ENCODE measurements around the gene LRRFIP1. TPM values are rescaled to one million over a fixed set of nuclear protein-coding genes. Genes with fewer than 3 reads are reported as not detected.

LRRFIP1 gene
- total and polyA plus RNA-seq, 2 donors (not counting 1 experiment from before 2014, with no cell fraction given), result 42.0 to 139 TPM

GRCh38 chr2:237631007-237631785 lies 3.8 kb downstream of the LRRFIP1 start:
- CTCF ChIA-PET, result no interaction called here
- Histone ChIP-seq H3K27ac (ENCODE audit: low read length in 2 of 2) (no peak overlapping the region), H3K9ac (ENCODE audit: low read length) (no peak overlapping the region), H3K4me2 (replicated peaks; ENCODE audit: low read depth, low read length, poor library complexity, severe bottlenecking) (no peak overlapping the region), H3K79me2 (ENCODE audit: control insufficient read depth, insufficient read depth, low read length) (no peaks in the 10 kb centered on the region), H3K4me3 (ENCODE audit: control extremely low read depth in 1 of 5, extremely low read depth in 1 of 5, insufficient read depth in 1 of 5, low read depth in 2 of 5, low read length in 4 of 5) (no peak overlapping the region), H3K9me3 (ENCODE audit: control extremely low read depth in 1 of 3, control insufficient read depth in 2 of 3, insufficient read depth in 1 of 3, low read length in 2 of 3) (peaks cover 0 to 3% (median 0%) of the 10 kb centered on the region in 3 donors), H3K36me3 (replicated peaks in 1 of 2; ENCODE audit: control extremely low read depth in 1 of 2, control insufficient read depth in 1 of 2, extremely low read depth in 1 of 2, insufficient read depth in 2 of 2, low read length in 1 of 2) (no peaks in the 10 kb centered on the region), H3K4me1 (ENCODE audit: control insufficient read depth in 2 of 2, insufficient read depth in 2 of 2, low read length in 2 of 2) (peaks cover 10 to 18% of the 10 kb centered on the region in 2 donors), H2AFZ (ENCODE audit: insufficient read depth, low read depth, low read length, poor library complexity, severe bottlenecking) (no peak overlapping the region), H4K20me1 (ENCODE audit: control insufficient read depth, insufficient read depth, low read length, poor library complexity, severe bottlenecking) (no peaks in the 10 kb centered on the region), H3K27me3 (replicated peaks in 1 of 4; ENCODE audit: control extremely low read depth in 1 of 4, control insufficient read depth in 3 of 4, insufficient read depth in 4 of 4, low read length in 3 of 4) (peaks cover 0 to 30% (median 16%) of the 10 kb centered on the region in 4 experiments)
- TF ChIP-seq EZH2 (IDR thresholded peaks at IDR 0.05; ENCODE audit: borderline replicate concordance, insufficient read depth, low read depth, low read length, poor library complexity, severe bottlenecking) (no peak), CTCF (IDR thresholded peaks at IDR 0.05) (no peak)
- ATAC-seq (ENCODE audit: low read depth), result no peak
- H3K4me3 Mint-ChIP-seq, result no peak overlapping the region
- 60% methylated on average over 11 of the region's 14 CpGs for WGBS (ENCODE audit: insufficient coverage)
- H3K9me3 Mint-ChIP-seq (ENCODE audit: insufficient read depth), result peaks cover 7% of the 10 kb centered on the region
- no peak for DNase-seq
- intact Hi-C loops (cut with micrococcal nuclease), result no loop called here
- H3K27me3 Mint-ChIP-seq, result peaks cover 45% of the 10 kb centered on the region
- no peak overlapping the region for H3K27ac Mint-ChIP-seq
- POLR2A ChIA-PET, result no interaction called here
- peaks cover 24% of the 10 kb centered on the region for H3K4me1 Mint-ChIP-seq

GRCh38 chr2:237631801-237632585 lies 4.6 kb downstream of the LRRFIP1 start:
- H3K27me3 Mint-ChIP-seq, result peaks cover 45% of the 10 kb centered on the region
- Histone ChIP-seq H3K4me2 (replicated peaks; ENCODE audit: low read depth, low read length, poor library complexity, severe bottlenecking) (no peak overlapping the region), H3K4me3 (ENCODE audit: control extremely low read depth in 1 of 5, extremely low read depth in 1 of 5, insufficient read depth in 1 of 5, low read depth in 2 of 5, low read length in 4 of 5) (no peak overlapping the region), H3K79me2 (ENCODE audit: control insufficient read depth, insufficient read depth, low read length) (no peaks in the 10 kb centered on the region), H3K27me3 (replicated peaks in 1 of 4; ENCODE audit: control extremely low read depth in 1 of 4, control insufficient read depth in 3 of 4, insufficient read depth in 4 of 4, low read length in 3 of 4) (peaks cover 0 to 26% (median 16%) of the 10 kb centered on the region in 4 experiments), H3K9me3 (ENCODE audit: control extremely low read depth in 1 of 3, control insufficient read depth in 2 of 3, insufficient read depth in 1 of 3, low read length in 2 of 3) (peaks cover 0 to 3% (median 0%) of the 10 kb centered on the region in 3 donors), H3K27ac (ENCODE audit: low read length in 2 of 2) (no peak overlapping the region), H4K20me1 (ENCODE audit: control insufficient read depth, insufficient read depth, low read length, poor library complexity, severe bottlenecking) (no peaks in the 10 kb centered on the region), H3K4me1 (ENCODE audit: control insufficient read depth in 2 of 2, insufficient read depth in 2 of 2, low read length in 2 of 2) (peaks cover 10 to 14% of the 10 kb centered on the region in 2 donors), H3K36me3 (replicated peaks in 1 of 2; ENCODE audit: control extremely low read depth in 1 of 2, control insufficient read depth in 1 of 2, extremely low read depth in 1 of 2, insufficient read depth in 2 of 2, low read length in 1 of 2) (no peaks in the 10 kb centered on the region), H3K9ac (ENCODE audit: low read length) (no peak overlapping the region), H2AFZ (ENCODE audit: insufficient read depth, low read depth, low read length, poor library complexity, severe bottlenecking) (no peak overlapping the region)
- DNase-seq (no peak), ATAC-seq (ENCODE audit: low read depth) (no peak)
- intact Hi-C loops (cut with micrococcal nuclease), result no loop called here
- H3K4me1 Mint-ChIP-seq, result peaks cover 19% of the 10 kb centered on the region
- CTCF ChIA-PET, result no interaction called here
- TF ChIP-seq CTCF (IDR thresholded peaks at IDR 0.05) (no peak), EZH2 (IDR thresholded peaks at IDR 0.05; ENCODE audit: borderline replicate concordance, insufficient read depth, low read depth, low read length, poor library complexity, severe bottlenecking) (no peak)
- H3K4me3 Mint-ChIP-seq, result no peak overlapping the region
- peaks cover 7% of the 10 kb centered on the region for H3K9me3 Mint-ChIP-seq (ENCODE audit: insufficient read depth)
- POLR2A ChIA-PET, result no interaction called here
- 90% methylated on average over 19 of the region's 19 CpGs for WGBS (ENCODE audit: insufficient coverage)
- no peak overlapping the region for H3K27ac Mint-ChIP-seq
